ENCODE results near the gene FBXO42. TPM values are rescaled to one million over a fixed set of nuclear protein-coding genes. Genes with fewer than 3 reads are reported as not detected.
"Not testable (repeated sequence)": the region's sequence is repeated elsewhere in the genome, so short reads cannot be mapped to it uniquely, and the experiment has no call there.

The FBXO42 gene
- total and polyA plus RNA-seq, 12 donors, result 14.0 to 44.9 (median 19.7) TPM

GRCh38 chr1:16224472-16224871 is 127.8 kb downstream of the FBXO42 start:
- no peak overlapping the region for H3K4me3 ChIP-seq
- DNase-seq, result no peak
- peaks cover 0 to 13% of the 10 kb centered on the region in 2 donors for H3K4me1 ChIP-seq (replicated peaks in 1 of 2)
- TF ChIP-seq POLR2A (IDR thresholded peaks at IDR 0.05), result no peak
- no peak for TF ChIP-seq CTCF (IDR thresholded peaks at IDR 0.05)
- 73 to 88% (median 76%) methylated on average over 3 of the region's 3 CpGs for WGBS, 4 donors
- intact Hi-C loops (cut with DNase I), result no loop called here
- H3K9me3 ChIP-seq (replicated peaks in 1 of 3), result no peaks in the 10 kb centered on the region
- no peaks in the 10 kb centered on the region for H3K36me3 ChIP-seq (replicated peaks in 1 of 2)
- H3K27ac ChIP-seq, result no peak overlapping the region
- H3K27me3 ChIP-seq, result no peaks in the 10 kb centered on the region

- H3K4me3 ChIP-seq; H3K36me3 ChIP-seq (replicated peaks in 1 of 2); H3K9me3 ChIP-seq (replicated peaks in 1 of 3); intact Hi-C loops (cut with DNase I); H3K27ac ChIP-seq; DNase-seq; H3K27me3 ChIP-seq: not testable (repeated sequence)
- peaks cover 0 to 13% of the 10 kb centered on the region in 2 donors for H3K4me1 ChIP-seq (replicated peaks in 1 of 2)
- 89 to 92% (median 91%) methylated on average over 14 of the region's 14 CpGs for WGBS, 4 donors
Observed at GRCh38 chr1:16222716-16223115, 129.6 kb downstream of the FBXO42 start.

- Histone ChIP-seq H3K27ac (no peak overlapping the region), H3K9me3 (replicated peaks in 1 of 3) (no peaks in the 10 kb centered on the region), H3K27me3 (no peaks in the 10 kb centered on the region), H3K4me1 (replicated peaks in 1 of 2) (peaks cover 4 to 7% of the 10 kb centered on the region in 2 donors), H3K4me3 (no peak overlapping the region), H3K36me3 (replicated peaks in 1 of 2) (no peaks in the 10 kb centered on the region)
- DNase-seq, result no peak
- intact Hi-C loops (cut with DNase I), result no loop called here
- TF ChIP-seq POLR2A (IDR thresholded peaks at IDR 0.05), result no peak
- 93 to 100% (median 95%) methylated on average over 1 of the region's 1 CpG for WGBS, 4 donors
Observed at GRCh38 chr1:16221499-16221898, 130.8 kb downstream of the FBXO42 start.

GRCh38 chr1:16219968-16220500 is 132.2 kb downstream of the FBXO42 start:
- Histone ChIP-seq H3K36me3 (replicated peaks in 1 of 2) (no peaks in the 10 kb centered on the region), H3K27me3 (no peaks in the 10 kb centered on the region), H3K4me1 (replicated peaks in 1 of 2) (peaks cover 6 to 14% of the 10 kb centered on the region in 2 donors), H3K9me3 (replicated peaks in 1 of 3) (no peaks in the 10 kb centered on the region), H3K27ac (no peak overlapping the region), H3K4me3 (no peak overlapping the region)
- TF ChIP-seq CTCF (IDR thresholded peaks at IDR 0.05) (no peak), POLR2A (IDR thresholded peaks at IDR 0.05) (no peak)
- WGBS, 4 donors, result 87 to 92% (median 88%) methylated on average over 4 of the region's 4 CpGs
- intact Hi-C loops (cut with DNase I), result no loop called here
- DNase-seq, result no peak

GRCh38 chr1:16218674-16219071 is 133.6 kb downstream of the FBXO42 start:
- TF ChIP-seq POLR2A (IDR thresholded peaks at IDR 0.05), result no peak
- Histone ChIP-seq H3K27ac (no peak overlapping the region), H3K4me1 (replicated peaks in 1 of 2) (peaks cover 6 to 14% of the 10 kb centered on the region in 2 donors), H3K4me3 (no peak overlapping the region), H3K9me3 (replicated peaks in 1 of 3) (no peaks in the 10 kb centered on the region), H3K27me3 (no peaks in the 10 kb centered on the region), H3K36me3 (replicated peaks in 1 of 2) (no peaks in the 10 kb centered on the region)
- intact Hi-C loops (cut with DNase I), result no loop called here
- no peak for DNase-seq
- WGBS, 4 donors, result 95 to 97% (median 96%) methylated on average over 6 of the region's 6 CpGs
